KBM-7 (cell line): ENCODE results near the gene PC.
"Not testable (repeated sequence)": the region's sequence is repeated elsewhere in the genome, so short reads cannot be mapped to it uniquely, and the experiment has no call there.

Experiments used
- DNase-seq: peaks from one replicate; pipeline ENCODE4 v3.0.0-alpha.2; 2015
- in situ Hi-C: fragments of 300-500 bp; cut with MboI; formaldehyde crosslinking; loops from 2 replicates; pipeline ENCODE4 v1.14.3; 2020; ENCODE audit warnings: low sequenced_read_pairs, low pct_unique_long_range_greater_than_20kb, mixed read lengths

The PC gene

DNA sequence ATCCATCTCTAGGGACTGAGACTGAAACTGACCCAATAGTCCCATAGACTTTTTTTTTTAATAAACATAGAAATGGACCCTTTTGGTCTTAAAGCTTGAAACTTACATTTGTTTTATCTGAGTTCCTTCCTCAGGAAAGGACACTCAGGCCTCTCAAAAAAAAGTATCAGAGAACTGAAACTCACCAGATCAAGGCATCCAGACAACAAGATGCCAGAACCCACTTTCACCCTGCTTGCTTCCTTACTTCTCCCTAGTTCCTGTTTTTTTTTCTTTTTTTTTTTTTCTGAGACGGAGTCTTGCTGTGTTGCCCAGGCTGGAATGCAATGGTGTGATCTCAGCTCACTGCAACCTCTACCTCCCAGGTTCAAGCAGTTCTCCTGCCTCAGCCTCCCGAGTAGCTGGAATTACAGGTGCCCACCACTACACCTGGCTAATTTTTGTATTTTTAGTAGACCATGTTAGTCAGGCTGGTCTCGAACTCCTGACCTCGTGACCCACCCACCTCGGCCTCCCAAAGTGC is 3.6 kb upstream of the PC start:
- in situ Hi-C loops, DNase-seq: not testable (repeated sequence)

DNA sequence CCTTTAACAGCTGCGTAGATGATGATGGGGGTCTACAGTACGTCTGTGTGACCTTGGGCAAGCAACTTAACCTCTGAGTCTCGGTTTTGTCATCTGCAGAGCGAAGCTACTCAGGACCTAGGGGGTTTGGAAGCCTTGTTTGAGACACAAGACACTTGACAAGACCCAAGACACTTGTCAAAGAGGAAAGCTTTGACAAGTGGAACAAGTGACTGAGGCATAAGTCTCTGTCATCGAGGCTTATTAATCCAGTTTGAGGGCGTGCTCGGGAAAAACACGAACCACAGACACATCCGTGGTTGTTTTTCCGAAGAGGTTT is 732 bp upstream of the PC start:
- in situ Hi-C loops, result no loop called here
- DNase-seq, result no peak

- no peak for DNase-seq
- in situ Hi-C loops, result no loop called here
These were observed 282 bp downstream of the PC start for GRCh38 chr11:66957971-66958231.

DNA sequence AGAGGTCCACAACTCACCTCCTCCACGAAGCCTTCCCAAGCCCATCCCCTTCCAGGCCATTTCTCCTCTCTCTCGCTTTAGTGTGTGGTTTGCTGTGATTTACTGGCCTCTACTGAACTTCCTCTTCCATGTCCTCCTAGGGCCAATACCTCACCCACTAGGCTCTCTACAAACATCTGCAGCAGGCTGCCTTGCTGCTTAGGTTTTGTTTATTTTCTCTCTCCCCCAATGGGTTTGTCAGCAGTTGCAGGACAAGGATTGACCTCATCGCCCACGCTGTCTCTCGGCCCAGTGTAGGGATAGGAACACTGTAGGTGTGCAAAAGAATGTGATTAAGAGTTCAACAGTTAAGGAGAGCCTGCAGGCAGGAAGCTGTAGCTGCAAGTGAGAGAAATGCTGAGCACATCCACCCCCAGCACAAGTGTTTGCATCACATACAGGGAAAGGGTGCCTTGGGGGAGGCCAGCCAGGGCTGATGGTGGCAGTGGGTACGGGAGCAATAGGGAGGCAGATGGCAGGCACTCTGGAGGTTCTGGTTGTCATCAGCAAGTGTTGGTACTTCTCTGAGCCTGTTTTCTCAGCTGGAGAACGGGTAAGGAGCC is 1.4 kb downstream of the PC start:
- in situ Hi-C loops, result no loop called here
- DNase-seq, result peak; percentile 68

DNA sequence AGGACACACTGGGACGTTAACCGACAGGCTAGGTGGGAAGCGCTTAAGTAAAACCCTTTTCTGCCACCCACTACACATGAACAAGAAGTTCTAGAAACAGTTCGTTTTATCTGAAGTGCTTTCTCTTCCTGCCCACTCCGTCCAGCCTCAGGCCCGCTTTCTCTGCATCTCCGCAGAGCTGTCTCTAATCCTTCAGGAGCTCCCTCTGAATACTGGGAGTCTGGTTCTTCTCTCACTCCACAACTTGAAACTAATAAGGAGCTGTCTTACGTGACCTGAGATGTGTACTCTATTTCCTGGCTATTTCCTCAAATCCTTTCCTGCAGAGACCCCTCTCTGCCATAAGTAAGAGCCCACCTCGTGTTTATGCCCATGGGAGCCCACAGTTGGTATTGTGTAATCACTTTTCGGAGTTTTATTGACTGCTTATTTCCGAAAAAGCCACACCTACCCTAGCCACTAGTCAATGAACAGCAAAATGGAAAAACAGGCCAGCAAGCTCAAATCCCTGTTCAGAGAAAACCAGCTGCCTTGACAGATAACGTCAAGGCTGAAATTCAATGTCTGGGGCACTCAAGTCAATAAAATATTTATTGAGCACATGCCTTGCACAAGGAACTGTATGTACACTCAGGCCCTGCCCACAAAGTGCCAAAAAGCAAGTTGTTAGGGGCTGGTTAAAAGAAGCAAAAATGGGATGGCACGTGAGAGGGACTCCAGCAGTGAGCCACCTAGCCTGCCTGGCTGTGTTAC is 4.9 kb downstream of the PC start:
- in situ Hi-C loops, result no loop called here
- DNase-seq, result no peak

GRCh38 chr11:66951927-66952337 is 6.3 kb downstream of the PC start:
- in situ Hi-C loops, result no loop called here
- no peak for DNase-seq

- no peak for DNase-seq
- in situ Hi-C loops, result no loop called here
These were observed 7.0 kb downstream of the PC start for GRCh38 chr11:66951135-66951534.

DNA sequence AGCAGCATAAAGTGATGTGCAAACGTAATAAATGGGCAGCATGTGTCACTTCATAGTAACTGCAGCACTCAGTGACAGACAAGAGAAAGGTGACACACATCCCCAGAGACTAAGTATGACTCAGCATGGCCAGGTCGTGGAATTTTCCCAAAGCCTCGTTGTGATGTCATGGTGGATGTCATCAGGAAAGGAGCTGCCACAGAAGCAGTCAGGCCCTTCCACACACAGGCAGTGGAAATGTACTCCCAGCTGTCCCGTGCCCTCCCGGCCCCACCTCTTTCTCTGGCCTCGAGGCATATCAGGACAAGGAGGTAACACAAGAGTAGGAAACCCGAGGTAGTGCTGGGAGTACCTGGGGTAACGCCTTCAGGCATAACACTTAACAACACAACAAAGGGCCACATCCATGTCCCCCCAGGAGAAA is 8.1 kb downstream of the PC start:
- DNase-seq, result no peak
- in situ Hi-C loops, result no loop called here

- DNase-seq, result no peak
- in situ Hi-C loops, result no loop called here
These were observed 19.5 kb downstream of the PC start for GRCh38 chr11:66938582-66939135.

DNA sequence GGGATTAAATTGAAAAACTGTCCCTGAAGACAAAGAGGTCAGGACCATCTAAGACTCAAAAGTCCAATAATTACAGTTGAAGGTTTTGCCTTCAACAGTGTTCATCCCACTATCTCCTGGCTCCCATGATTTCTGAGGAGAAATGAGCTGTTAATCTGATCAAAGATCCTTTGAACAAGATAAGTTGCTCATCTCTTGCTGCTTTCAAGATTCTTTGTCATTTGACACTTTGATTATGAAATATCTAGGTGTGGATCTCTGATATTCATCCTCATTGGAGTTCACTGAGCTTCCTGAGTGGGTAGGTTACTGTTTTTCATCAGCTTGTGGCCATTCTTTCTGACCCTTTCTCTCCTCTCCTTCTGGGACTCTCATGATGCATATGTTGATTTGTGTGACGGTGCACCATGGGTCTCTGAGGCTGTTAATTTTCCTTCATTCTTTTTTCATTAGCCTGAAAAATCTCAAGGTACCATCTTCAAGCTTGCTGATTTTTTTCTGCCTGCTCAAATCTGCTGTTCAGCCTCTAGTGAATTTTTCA is 20.9 kb downstream of the PC start:
- in situ Hi-C loops, result no loop called here
- DNase-seq, result no peak

DNA sequence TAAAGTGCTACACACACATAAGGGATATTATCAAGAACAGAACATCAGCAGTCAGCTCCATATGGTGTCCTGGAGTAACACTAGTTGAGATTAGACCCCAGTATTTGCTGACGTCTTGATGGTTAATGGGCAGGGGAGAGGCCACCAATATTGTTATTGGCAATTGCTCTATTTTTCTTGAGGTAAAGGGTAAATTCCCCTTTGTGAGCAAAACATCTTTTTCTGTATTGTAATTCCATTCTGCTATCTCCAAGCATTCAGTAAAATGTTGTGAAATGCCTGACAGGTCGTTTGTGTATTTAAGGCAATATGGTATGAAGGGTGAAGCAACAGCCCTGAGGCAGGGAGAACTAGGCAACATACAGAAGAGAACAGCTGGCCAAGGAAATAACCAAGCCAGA is 21.9 kb downstream of the PC start:
- in situ Hi-C loops, result no loop called here
- no peak for DNase-seq

GRCh38 chr11:66934950-66935779 is 23.0 kb downstream of the PC start:
- no peak for DNase-seq
- in situ Hi-C loops, result no loop called here

DNA sequence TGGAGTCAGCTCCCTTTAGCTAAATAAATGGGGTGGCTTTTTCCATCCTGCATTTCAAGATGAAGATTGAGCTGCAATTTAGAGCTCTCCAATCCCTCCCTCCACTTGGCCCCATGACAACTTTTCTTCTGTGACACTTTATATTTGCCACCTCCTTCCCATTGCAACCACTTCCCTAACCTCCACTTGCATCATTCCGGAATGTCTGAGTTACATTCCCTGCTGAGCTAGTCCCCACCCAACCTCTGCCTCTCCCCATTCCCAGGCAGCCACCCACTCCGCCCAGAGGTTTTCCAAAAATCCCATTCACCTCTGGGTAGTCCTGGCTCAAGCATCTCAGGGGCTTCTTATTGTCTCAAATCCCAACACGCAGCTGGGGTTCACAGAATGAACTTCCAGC is 24.7 kb downstream of the PC start:
- DNase-seq, result no peak
- in situ Hi-C loops, result no loop called here

DNA sequence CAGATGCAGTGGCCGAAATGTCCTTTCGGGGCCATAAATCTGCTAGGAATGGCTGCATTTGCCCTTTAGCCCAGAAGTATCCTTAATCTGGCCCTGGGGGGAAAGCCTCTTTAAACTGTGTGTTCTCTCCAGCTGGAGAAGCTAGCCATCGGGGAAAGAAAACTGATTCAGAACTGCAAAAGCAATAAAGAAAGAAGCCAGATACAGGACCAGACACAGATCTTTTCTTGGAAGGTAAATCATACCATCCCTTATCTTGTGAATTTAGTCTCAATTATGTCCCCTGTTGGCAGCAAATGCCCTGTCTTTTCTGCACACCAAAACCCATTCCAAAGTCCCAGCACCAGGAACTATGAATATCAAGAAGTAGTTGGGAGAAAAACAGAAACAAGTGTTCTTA is 25.6 kb downstream of the PC start:
- DNase-seq, result no peak
- in situ Hi-C loops, result no loop called here

- DNase-seq, result no peak
- in situ Hi-C loops, result no loop called here
These were observed 28.4 kb downstream of the PC start for GRCh38 chr11:66929753-66930152.

GRCh38 chr11:66924272-66924671 is 33.9 kb downstream of the PC start:
- in situ Hi-C loops, result no loop called here
- DNase-seq, result no peak

GRCh38 chr11:66922551-66922950 is 35.6 kb downstream of the PC start:
- no peak for DNase-seq
- in situ Hi-C loops, result no loop called here

DNA sequence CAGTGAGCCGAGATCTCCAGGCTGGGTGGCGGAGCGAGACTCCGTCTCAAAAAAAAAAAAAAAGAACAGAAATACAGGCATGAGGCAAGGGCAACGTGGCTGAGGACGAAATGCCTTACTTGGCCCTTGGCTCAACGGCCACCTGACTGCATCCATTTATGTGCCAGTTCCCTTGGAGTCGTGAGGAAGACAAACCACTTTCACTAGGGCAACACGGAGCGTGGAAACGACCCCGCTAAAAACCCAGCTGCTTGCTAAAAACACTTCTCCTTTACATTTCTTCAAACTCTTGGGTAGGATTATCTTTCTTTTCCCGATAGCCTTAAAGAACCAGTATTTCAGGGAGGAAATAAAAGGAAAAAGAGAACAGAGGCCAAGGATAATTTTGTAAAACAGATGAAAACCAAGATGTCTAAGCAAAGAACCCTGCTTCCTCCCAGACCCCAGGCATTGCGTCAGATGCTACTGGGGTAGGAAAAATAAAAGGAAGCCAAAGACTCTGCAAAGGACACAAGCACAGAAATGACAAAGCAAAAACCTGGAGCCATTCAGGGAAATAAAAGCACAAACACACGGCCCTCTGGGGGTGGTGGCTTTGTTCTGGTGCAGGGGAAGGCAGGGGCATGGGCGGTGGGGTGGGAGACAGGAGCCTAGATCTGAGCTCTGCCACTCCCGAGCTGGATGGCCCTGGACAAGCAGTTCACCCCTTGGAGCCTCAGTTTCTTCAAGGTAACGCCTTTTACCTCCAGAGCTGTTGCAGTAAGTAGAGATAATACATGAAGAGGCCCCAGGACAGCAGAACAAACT is 37.0 kb downstream of the PC start:
- peak; percentile 67 for DNase-seq
- in situ Hi-C loops, result no loop called here

GRCh38 chr11:66919923-66920322 is 38.3 kb downstream of the PC start:
- no peak for DNase-seq

More at GRCh38 chr11:66919923-66920322, 38.3 kb downstream of the PC start:
- in situ Hi-C loops, result no loop called here
